GM19395 (cell line): ENCODE data around the gene CD1E.
A peak's percentile ranks its signal among the peaks of the same experiment; 100 is the strongest.
"Not testable (repeated sequence)": the region's sequence is repeated elsewhere in the genome, so short reads cannot be mapped to it uniquely, and the experiment has no call there.

ENCODE experiments used
- ATAC-seq: cut with Tn5 transposase; IDR thresholded peaks from one replicate; pipeline ENCODE4 v1.9.1; 2021; ENCODE audit warnings: mild to moderate bottlenecking, moderate library complexity; ENCODE audit not compliant: unreplicated experiment

The CD1E gene

GRCh38 chr1:158357441-158357840 lies 3.7 kb downstream of the CD1E start:
- no peak for ATAC-seq

GRCh38 chr1:158362482-158362881 lies 8.8 kb downstream of the CD1E start:
- ATAC-seq = no peak

- no peak for ATAC-seq
Measured at GRCh38 chr1:158362941-158363340, 9.2 kb downstream of the CD1E start.

DNA sequence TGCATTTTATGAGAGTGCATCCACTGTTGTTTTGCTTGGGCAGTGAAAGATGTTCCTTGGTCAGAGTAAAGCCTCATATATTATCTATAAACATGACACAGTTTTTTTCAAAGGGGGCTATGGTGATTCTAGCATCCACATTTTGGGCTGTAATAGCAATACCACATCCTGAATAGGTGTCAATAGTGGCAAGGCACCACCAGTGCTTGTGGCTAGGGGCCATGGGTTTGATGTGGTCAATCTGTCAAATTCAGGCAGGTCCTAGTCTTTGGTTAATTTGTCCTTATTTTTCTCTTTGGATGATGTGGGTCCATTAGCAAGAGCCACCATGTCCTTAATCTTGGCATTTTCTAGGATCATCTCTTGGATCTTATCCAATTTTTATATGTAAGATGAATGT lies 13.1 kb downstream of the CD1E start:
- no peak for ATAC-seq

DNA sequence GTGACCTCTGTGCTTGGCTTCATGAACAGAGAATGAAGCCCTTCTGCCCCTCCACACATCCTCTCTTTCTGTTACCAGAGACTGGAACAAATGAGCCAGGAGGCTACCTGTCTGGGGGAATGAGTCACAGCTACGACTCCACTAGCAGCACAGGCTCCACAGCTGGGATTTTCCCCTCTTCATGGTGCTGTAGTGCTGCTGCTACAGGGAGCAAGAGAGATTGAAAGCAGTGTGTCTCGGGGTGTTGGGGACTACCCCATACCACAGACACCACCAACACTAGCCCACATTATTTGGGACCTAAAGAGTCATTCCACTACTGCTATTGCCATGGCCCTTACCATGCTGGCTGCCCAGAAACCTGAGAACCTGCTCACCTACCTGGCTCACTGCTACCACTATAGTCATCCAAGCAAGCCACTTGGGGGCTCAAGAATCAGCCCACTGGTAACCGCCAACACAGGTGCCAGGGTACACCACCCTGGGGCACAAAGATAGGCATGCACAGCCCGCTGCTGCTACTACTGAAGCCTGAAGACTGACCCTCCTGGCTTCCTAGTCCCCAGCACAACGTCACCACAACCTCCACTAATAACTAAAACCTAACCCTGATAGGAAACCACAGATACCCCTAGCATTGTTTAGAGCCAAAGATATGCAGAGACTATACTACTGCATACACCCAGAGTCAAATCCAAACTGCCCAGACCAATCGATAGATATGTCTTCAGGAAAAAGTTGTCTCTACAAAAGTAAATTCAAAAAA lies 17.7 kb downstream of the CD1E start:
- peak; percentile 96 for ATAC-seq

GRCh38 chr1:158374101-158374500 lies 20.4 kb downstream of the CD1E start:
- ATAC-seq = not testable (repeated sequence)

- ATAC-seq = no peak
Measured at GRCh38 chr1:158374860-158375259, 21.2 kb downstream of the CD1E start.

DNA sequence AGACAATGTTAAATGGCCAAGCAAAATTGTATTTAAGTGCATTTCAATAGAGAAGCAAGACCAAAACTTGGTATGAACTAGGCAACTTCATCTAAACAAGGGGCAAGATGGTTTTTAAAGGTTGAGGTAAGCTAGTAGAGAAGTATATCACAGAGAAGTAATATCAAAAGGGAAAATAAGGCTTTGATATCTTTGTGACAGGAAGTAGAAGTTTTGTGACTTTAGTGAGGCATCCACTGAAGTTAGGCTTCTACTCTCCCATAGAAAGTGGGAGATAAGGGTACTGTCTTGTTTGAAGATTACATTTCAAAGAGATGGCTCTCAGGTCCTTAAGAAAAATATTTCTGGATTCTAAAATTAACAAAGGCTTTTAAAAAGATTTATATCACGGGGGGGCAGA lies 36.6 kb downstream of the CD1E start:
- no peak for ATAC-seq

- no peak for ATAC-seq
Measured at GRCh38 chr1:158391099-158391498, 37.4 kb downstream of the CD1E start.

GRCh38 chr1:158393476-158393875 lies 39.8 kb downstream of the CD1E start:
- ATAC-seq = no peak

- no peak for ATAC-seq
Measured at GRCh38 chr1:158396646-158397045, 43.0 kb downstream of the CD1E start.

GRCh38 chr1:158398818-158399514 lies 45.3 kb downstream of the CD1E start, which contains the start of gene OR10T2:
Gene OR10T2, minus strand, starts transcription at chr1:158399466. Its CDS starts 0 bp downstream, at chr1:158399466.
- ATAC-seq = no peak

DNA sequence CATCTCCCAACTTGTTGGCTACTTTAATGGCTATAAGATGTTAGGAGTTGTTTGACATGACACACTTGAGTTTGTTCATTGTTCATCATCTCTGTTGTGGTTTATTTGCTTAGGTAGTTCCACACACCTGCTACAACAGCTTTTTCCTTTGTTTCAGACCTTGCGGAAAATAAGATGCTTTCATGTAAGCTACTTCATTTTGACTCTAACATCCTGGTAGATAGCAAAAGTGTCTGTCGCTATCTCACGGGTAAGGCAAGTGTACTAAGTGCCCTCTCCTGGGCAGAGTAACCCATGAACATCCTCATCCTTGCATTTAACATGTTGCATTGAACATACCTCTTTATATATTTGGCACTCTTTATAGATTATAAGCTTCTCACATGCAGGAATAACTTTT lies 47.2 kb downstream of the CD1E start:
- ATAC-seq = no peak

- no peak for ATAC-seq
Measured at GRCh38 chr1:158407092-158407491, 53.4 kb downstream of the CD1E start.
